Raji (cell line): Measurements from ENCODE around the gene IP6K3.
A peak's percentile ranks its signal among the peaks of the same experiment; 100 is the strongest.

Experiments
- POLR2A ChIP-seq: IDR thresholded peaks from 2 replicates; pipeline ENCODE4 v1.6.1; 2011; ENCODE audit warnings: low read depth, low read length, control low read depth; ENCODE audit not compliant: insufficient read depth

Gene IP6K3

GRCh38 chr6:33746651-33747100 is at the start of gene IP6K3:
Gene IP6K3, minus strand, starts transcription at chr6:33746905. Its CDS starts 11,429 bp downstream, at chr6:33735476.
- TF ChIP-seq POLR2A = no peak

DNA sequence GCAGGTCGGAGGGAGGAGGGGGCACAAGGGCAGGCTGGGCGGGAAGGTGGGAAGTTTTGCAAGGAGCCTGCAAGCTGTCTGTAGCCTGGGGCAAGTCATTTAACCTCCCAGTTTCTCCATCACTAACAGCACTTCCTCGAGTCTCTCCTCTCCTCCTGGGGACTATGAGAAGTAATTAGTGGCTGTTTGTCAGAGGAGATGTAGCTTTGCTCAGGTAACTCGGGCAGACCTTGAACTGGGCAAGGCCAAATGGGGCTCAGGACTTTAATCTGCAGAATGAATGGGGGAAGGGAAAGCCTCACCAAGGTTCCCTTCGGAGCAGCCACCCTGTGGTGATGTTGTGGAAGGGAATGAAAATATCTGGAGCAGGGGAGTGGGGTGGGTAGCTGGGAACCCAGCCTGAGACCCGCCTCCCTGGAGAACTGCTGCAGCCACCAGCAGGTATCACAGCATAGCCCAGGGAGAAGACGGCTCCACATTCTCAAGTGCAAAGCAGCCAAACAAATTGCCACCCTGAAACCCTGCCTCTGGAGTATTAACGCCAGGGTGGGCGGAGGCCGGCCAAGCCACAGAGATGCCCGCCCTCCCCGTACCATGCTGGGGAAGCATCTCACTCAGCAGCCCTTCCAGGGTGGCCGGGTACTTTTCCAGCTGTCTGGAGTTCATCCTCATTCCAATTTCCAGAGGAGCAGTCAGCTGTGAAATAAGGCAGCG is 48.4 kb upstream of the IP6K3 start:
- no peak for TF ChIP-seq POLR2A

GRCh38 chr6:33792981-33793380 is 46.3 kb upstream of the IP6K3 start:
- no peak for TF ChIP-seq POLR2A

- no peak for TF ChIP-seq POLR2A
Measured at GRCh38 chr6:33791620-33792019, 44.9 kb upstream of the IP6K3 start.

DNA sequence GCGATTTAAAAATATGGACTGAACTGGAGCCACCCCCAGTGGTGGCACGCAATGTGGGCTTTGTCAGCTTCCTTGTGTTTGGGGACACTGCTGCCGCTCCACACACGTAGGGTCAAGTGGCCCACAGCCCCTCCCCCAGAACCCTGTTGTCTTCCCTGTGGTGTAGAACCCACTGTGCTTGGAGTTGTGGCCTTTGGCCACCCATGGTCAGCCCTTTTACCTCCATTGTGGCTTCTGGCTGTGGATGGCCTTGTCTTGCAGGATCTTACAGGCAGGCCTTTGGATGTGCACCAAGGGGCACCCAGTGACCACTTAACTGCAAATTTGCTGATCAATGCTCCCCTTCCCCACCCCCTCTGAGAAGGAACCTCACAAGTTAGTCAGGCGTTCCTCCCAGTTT is 44.2 kb upstream of the IP6K3 start:
- TF ChIP-seq POLR2A = no peak

GRCh38 chr6:33790379-33790778 is 43.7 kb upstream of the IP6K3 start:
- TF ChIP-seq POLR2A = no peak

DNA sequence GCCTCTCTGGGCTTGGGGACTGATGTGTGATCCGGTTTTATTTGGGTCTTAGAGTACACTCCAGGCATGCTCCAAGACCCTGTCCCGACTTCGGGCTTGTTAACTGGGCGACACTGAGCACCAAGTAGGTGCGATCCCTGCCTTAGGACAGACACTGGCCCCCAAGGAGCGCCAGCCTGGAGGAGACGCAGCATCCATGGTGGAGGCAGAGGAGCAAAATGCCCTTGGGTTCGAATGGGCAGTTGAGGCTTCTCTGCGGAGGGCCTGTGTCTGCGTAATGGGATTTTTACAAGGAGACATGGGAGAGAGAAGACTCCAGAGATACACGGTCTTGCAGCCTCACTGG is 42.8 kb upstream of the IP6K3 start:
- no peak for TF ChIP-seq POLR2A

DNA sequence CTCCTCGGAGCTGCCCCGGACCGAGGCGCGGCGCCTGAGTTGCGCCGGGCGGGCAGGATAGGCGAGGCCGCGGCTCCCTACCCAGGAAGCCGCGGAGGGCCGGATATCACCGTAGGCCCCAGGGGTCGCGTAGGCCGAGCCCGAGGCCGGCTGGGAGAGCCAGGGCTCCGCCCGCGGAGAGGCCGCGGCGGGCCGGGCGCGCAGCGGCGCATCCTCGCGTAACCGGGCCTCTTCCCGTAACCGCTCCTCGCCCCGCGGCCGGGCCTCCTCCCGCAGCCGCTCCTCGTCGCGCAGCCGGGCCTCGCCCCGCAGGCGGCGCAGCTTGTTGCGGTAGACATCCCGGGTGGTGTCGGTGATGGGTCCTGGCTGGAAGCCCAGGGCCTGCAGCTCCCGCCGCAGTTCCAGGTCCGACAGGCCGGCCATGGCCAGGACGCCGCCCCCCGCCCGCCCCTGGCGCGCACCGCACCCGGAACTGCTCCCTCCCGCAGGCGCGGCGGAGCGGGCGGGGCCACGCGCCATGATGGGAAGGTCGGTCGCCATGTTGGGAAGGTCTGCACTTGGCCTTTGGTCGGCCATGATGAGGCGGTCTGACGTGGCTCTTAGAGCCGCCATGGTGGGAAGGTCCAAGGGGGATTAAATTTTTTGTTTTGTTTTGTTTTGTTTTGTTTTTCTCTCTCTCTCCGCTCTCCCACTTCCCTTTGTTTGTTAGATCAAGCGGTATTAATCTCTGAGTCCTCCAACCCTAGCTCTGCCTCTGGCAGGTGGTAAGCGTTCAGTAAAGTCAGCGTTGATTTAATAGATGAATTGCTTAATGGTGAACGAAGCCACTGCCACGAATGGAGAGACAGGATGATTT is 42.2 kb upstream of the IP6K3 start, which contains the start of gene LEMD2:
TSS of gene LEMD2 (minus strand) at position 437 of the 856 bp plus-strand sequence. CDS start at position 423, 14 bp downstream.
- peak; percentile 82 for TF ChIP-seq POLR2A

GRCh38 chr6:33787954-33788693 is 41.4 kb upstream of the IP6K3 start:
- TF ChIP-seq POLR2A = peak; percentile 71

GRCh38 chr6:33787346-33787953 is 40.7 kb upstream of the IP6K3 start:
- TF ChIP-seq POLR2A = 0 out of 2 replicates have a peak, but pooled peaks have one; percentile 2

- no peak for TF ChIP-seq POLR2A
Measured at GRCh38 chr6:33786736-33787135, 40.0 kb upstream of the IP6K3 start.

DNA sequence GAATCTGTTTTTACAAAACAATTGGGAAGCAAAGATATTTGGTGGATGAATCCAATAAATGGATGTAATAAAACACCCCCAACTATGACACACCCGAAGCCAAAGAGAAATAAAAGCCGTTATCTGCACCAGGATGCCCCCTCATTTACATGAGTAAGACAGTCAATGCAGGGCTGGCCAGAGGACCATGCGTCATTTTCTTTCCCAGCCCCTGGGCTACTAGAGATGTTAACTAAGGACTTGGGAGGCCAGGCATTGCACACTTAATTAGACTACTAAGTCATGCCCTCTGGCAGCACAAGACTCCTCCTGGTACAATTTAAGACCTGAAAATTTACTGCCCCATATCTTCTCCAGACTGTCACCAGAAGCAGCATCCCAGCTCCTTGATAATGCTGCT is 39.1 kb upstream of the IP6K3 start:
- TF ChIP-seq POLR2A = no peak

DNA sequence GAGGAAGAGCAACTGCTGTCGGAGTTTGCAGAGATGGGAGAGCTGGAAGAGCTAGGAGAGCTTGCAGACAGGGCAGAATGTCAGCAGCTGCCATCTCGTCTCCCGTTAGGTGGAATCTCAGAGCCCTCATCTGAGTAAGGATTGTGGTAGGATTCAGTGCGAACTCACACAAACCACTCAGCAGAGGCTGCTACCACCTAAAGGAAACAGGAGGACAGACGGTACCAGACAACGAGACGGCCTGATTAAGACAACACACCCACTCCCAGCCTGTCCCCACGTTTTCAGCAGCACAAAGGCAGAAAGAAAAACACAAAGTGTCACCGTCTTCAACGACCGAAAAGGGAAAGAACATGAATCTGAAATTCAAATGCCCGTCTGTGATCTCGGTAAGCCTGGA is 38.1 kb upstream of the IP6K3 start:
- TF ChIP-seq POLR2A = no peak

DNA sequence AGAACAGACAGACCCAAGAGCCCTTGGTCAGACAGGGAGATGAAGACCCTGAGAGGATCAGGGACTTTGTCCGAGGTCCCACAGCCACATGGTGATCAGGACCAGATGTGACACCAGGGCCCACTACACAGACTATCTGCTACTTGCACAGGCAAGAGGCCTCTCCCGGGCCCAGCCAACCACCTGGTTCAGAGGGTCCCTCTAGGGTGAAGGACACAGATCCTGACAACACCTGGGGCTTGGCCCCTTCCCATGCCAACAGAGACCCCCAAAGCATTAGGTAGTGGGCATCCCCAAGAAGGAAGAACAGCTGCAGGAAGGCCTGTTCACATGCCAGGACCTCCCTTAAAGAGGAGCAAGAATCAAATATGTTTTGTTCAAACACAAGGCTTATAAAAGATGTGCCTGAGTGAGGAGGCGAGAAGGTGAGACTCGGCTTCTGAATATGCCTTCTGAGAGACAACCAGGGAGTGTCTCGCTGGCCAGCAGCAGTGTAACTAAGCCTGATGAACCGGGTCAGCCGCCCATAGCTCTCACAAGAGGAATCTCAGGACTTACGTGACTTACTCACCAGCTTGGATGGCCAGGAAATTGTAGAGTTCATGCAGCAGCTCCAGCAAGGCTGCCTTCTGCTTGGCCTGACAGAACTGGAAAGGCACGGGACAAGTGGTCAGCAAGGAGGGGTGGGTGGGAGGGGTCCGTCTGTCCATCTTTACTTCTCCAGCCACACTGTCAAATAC is 37.2 kb upstream of the IP6K3 start:
- no peak for TF ChIP-seq POLR2A
